DMS53 treated with DMSO at 0.1 percent for 48 hours (cell line): Measurements from ENCODE around the gene LPAR2.
"Not testable (repeated sequence)": the region's sequence is repeated elsewhere in the genome, so short reads cannot be mapped to it uniquely, and the experiment has no call there.

Experiments used
- DNase-seq: peaks from one replicate; lab custom pipeline; 2025; ENCODE audit not compliant: unreplicated experiment; lab: John Stamatoyannopoulos, UW

LPAR2 gene

GRCh38 chr19:19627621-19628500, at the start of gene LPAR2:
TSS of gene LPAR2 (minus strand) at chr19:19628220. CDS start at chr19:19627275, 945 bp downstream.
- DNase-seq = peak; percentile 22

GRCh38 chr19:19677579-19677978, 49.6 kb upstream of the LPAR2 start:
- no peak for DNase-seq

DNA sequence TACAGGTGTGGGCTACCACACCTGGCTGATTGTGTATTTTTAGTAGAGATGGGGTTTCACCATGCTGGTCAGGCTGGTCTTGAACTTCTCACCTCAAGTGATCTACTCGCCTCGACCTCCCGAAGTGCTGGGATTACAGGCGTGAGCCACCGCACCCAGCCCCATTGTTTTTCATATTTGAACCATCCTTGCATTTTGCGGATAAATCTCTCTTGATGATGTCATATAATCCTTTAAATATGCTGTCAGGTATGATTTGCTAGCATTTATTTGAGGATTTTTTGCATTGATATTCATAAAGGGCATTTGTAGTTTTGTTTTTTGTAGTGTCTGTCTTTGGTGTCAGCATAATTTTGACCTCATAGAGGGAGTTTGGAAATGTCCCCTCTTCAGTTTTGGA, 46.3 kb upstream of the LPAR2 start:
- DNase-seq = no peak

- no peak for DNase-seq
Observed at GRCh38 chr19:19672816-19673215, 44.8 kb upstream of the LPAR2 start.

GRCh38 chr19:19670070-19670551, 42.1 kb upstream of the LPAR2 start:
- no peak for DNase-seq

- DNase-seq = peak; percentile 78
Observed at GRCh38 chr19:19668230-19669012, 40.4 kb upstream of the LPAR2 start, which contains the start of gene ZNF101. TSS of gene ZNF101 (plus strand) at chr19:19668839. CDS start at chr19:19668964, 125 bp downstream.

GRCh38 chr19:19665420-19665948, 37.5 kb upstream of the LPAR2 start:
- DNase-seq = not testable (repeated sequence)

- DNase-seq = peak; percentile 89
Observed at GRCh38 chr19:19663256-19664120, 35.5 kb upstream of the LPAR2 start, which contains the start of gene ATP13A1. TSS of gene ATP13A1 (minus strand) at chr19:19663676. CDS start at chr19:19663666, 10 bp downstream.

DNA sequence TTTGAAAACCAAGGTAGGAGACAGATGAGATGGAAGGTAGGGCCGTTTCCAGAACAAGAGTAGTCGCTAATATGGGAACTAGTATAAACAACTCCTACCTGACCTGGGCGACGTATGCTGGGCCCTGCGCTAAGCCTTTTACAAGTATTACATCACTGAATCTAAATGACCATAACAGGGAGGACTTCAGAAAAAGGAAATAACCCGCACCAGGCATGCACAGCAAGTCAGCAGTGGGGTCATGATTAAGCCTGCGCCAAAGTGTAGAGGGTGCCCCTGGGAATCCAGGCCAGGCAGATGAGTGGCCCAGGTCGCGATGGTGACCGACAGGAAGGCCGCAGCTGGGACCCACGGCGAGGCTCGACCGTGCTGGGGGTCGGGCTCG, 34.8 kb upstream of the LPAR2 start:
- no peak for DNase-seq

GRCh38 chr19:19662344-19662743, 34.3 kb upstream of the LPAR2 start:
- no peak for DNase-seq

DNA sequence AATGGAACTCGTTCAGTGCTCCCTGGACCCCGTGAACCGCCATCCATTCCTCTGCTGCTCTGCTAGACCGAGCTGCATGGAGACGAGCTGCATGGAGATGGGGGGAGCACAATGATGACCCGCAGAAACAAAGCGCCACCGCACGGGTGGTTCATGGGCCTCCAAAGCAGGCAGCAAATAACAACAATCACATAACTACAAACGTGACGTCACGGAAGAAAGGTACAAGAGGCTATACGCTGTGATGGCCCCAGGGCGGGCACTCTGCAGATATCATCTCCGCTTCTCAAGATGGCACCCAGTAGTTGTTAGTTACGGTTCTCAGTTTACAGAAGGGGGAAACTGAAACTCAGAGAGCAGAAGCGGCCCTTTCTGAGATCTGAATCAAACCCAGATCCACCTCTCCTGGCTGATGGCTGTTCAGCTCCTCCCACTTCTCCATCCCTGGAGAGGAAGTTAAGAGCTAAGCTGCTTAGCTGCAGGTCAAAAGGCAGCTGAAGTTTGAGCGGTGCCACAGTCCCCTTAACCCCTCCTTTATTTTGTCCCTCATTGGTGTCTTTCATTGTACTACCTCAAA, 33.7 kb upstream of the LPAR2 start:
- DNase-seq = no peak

- DNase-seq = no peak
Observed at GRCh38 chr19:19661141-19661674, 33.2 kb upstream of the LPAR2 start.

DNA sequence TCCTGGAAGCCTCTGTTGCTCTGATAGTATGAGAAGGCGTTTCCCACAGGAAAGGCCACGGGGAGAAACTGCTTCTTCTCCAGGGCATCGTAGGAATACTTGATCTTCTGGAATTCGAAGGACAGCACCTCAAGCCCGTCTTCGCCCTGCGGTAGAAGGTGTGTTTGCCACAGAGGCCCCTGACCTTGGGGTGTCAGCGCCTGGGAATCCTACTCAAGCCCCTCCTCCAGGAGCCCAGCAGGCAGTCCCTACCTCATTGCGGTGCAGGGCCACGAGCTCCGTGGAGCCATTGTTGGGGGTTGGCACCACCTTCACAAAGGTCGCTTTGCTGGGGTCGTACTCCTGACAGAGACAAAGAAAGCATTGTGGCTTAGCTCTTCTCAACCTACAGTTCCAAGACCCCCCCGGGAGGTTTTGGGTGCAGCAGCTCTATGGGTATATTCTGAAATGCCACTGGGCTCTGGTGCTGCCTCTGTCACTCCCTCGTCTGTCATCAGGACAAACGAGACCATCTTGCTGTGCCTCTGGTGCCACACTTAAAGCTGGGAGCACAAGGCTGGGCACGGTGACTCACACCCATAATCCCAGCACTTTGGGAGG, 31.7 kb upstream of the LPAR2 start:
- no peak for DNase-seq

GRCh38 chr19:19657397-19657783, 29.4 kb upstream of the LPAR2 start:
- DNase-seq = no peak

DNA sequence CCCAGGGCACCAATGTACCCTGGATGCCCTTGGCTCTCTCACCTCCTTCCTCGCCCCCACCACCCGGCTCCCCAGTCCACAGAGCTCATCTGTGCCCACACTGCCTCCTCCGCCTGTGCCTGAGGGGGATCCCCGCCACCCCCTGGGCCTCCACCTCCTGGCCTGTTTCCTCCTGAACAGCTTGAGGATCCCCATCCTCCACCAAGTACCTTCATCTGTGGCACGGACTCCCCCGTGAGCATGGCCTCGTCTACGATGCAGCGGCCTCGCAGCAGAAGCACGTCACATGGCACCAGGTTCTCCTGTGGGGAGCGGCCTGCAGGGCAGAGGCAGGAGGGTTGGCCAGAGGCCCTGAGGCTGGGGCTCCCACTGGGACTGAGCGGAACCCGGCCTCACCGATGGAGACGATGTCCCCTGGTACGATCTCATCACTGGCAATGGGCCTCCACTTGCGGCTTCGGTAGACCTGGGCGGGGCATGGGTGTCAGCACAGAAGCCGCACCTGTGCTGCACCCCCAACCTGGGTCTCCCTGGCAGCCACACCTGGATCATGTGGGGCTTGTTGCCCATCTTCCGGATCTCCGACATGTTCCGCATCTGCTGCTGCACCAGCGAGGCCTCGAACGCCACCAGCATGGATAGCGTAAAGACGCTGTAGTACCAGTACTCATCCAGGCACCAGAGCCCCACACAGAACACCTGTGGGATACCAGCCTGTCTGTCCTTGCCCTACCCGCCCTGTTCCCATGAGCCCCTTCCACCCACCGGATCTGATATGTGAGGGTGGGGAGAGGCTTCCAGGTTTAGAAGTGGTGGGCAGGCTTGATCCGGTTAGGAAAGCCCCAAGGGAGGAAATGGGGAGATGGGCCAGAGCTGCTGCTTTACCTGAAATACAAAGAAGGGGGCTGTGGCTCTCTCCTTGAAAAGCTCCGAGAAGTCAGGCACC, 28.7 kb upstream of the LPAR2 start:
- DNase-seq = no peak

DNA sequence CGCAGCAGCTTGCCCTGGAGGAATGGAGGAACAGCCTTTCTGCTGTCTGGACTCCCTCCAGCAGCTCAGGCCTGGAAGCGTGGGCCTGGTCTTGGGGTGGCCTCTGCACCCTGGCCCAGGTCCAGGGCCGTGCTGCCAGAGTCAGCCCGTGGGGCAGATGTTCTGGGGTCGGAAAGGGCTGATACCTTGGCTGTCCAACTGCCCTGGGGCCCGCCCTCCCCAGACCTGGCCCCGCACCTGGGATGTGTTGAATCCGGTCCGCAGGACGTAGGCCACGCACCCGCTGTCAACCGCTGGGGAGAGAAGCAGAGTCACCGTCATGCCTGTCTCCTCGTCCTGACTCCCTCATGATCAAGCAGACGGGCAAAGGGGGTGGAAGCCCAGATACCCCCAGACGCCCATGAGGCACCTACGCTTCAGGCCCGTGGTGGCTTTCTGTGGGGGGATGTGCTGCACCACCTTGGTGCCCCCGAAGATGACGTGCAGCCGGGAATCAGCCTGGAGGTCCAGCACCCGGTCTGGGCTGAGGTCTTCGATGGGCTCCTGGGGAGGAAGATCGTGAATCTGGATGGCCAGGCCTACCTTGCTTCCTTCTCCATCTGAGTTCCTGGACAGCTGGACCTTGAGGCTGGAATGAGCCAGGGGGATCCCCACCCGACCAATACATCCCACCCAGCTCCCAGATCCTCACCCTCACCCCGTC, 27.8 kb upstream of the LPAR2 start:
- DNase-seq = no peak

DNA sequence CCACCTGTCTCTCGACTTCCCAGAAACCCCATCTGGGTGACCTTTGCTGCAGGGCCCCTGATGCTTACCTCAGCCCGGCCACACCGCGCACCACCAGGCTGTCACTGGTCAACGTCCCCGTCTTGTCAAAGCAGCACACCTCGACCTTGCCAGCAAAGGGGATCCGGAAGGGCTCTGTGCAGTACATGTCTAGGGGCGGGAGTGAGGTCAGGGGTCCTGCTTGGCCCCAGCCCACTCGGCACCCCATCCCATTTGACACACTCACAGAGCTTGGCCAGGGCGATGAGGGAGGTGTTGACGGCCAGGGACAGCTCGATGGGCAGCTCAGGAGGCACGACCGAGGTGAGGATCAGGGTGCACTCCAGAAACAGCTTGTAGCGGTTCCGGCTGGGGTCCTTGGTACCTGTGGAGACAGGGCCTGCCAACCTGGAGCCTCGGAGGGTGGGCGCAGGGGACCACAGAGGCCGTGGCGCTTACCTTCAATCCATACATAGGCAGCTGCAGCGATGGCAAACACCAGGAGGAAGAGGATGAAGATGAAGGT, 27.1 kb upstream of the LPAR2 start:
- no peak for DNase-seq
